HG02852 (cell line): ENCODE results near the gene STAP1.
"Not testable (repeated sequence)": the region's sequence is repeated elsewhere in the genome, so short reads cannot be mapped to it uniquely, and the experiment has no call there.

Source experiments
- ATAC-seq: cut with Tn5 transposase; IDR thresholded peaks from one replicate; pipeline ENCODE4 v1.9.1; 2021; ENCODE audit warnings: mild to moderate bottlenecking, moderate library complexity; ENCODE audit not compliant: unreplicated experiment

Gene STAP1

GRCh38 chr4:67615119-67615518, 56.6 kb downstream of the STAP1 start:
- no peak for ATAC-seq

- no peak for ATAC-seq
Observed at GRCh38 chr4:67616478-67616877, 58.0 kb downstream of the STAP1 start.

GRCh38 chr4:67624939-67625338, 66.4 kb downstream of the STAP1 start:
- ATAC-seq, result no peak

- no peak for ATAC-seq
Observed at GRCh38 chr4:67632492-67632891, 74.0 kb downstream of the STAP1 start.

- ATAC-seq, result no peak
Observed at GRCh38 chr4:67634741-67635140, 76.2 kb downstream of the STAP1 start.

GRCh38 chr4:67635331-67635730, 76.8 kb downstream of the STAP1 start:
- ATAC-seq, result no peak

- ATAC-seq, result not testable (repeated sequence)
Observed at GRCh38 chr4:67636978-67637377, 78.5 kb downstream of the STAP1 start.

- no peak for ATAC-seq
Observed at GRCh38 chr4:67638136-67638535, 79.6 kb downstream of the STAP1 start.

GRCh38 chr4:67651536-67651935, 93.0 kb downstream of the STAP1 start:
- no peak for ATAC-seq
